ENCODE results near the gene MRTFA.
"Not testable (repeated sequence)": the region's sequence is repeated elsewhere in the genome, so short reads cannot be mapped to it uniquely, and the experiment has no call there.

The MRTFA gene

GRCh38 chr22:40668611-40669411 is 32.3 kb upstream of the MRTFA start:
- no peak for TF ChIP-seq CTCF (conservative IDR thresholded peaks at IDR 0.05)

GRCh38 chr22:40666151-40666848 is 29.8 kb upstream of the MRTFA start:
- no peak overlapping the region for H3K27ac ChIP-seq
- TF ChIP-seq CTCF (conservative IDR thresholded peaks at IDR 0.05) = no peak

More at GRCh38 chr22:40668611-40669411, 32.3 kb upstream of the MRTFA start:
- H3K27ac ChIP-seq = no peak overlapping the region

- TF ChIP-seq CTCF (conservative IDR thresholded peaks at IDR 0.05) = no peak
- no peak overlapping the region for H3K27ac ChIP-seq
Measured at GRCh38 chr22:40665312-40665711, 28.8 kb upstream of the MRTFA start.

- H3K27ac ChIP-seq = no peak overlapping the region
- no peak for TF ChIP-seq CTCF (conservative IDR thresholded peaks at IDR 0.05)
Measured at GRCh38 chr22:40661671-40662070, 25.2 kb upstream of the MRTFA start.

- H3K27ac ChIP-seq = no peak overlapping the region
- no peak for TF ChIP-seq CTCF (conservative IDR thresholded peaks at IDR 0.05)
Measured at GRCh38 chr22:40660730-40661129, 24.2 kb upstream of the MRTFA start.

- no peak for TF ChIP-seq CTCF (conservative IDR thresholded peaks at IDR 0.05)
Measured at GRCh38 chr22:40659166-40659565, 22.6 kb upstream of the MRTFA start.

GRCh38 chr22:40656651-40657050 is 20.1 kb upstream of the MRTFA start:
- not testable (repeated sequence) for H3K27ac ChIP-seq

More at GRCh38 chr22:40659166-40659565, 22.6 kb upstream of the MRTFA start:
- H3K27ac ChIP-seq = no peak overlapping the region

GRCh38 chr22:40655941-40656340 is 19.4 kb upstream of the MRTFA start:
- peak overlapping the region; percentile 93 for H3K27ac ChIP-seq

Measured in VCaP (cell line).